ENCODE data around the gene PRR5L.

DNA sequence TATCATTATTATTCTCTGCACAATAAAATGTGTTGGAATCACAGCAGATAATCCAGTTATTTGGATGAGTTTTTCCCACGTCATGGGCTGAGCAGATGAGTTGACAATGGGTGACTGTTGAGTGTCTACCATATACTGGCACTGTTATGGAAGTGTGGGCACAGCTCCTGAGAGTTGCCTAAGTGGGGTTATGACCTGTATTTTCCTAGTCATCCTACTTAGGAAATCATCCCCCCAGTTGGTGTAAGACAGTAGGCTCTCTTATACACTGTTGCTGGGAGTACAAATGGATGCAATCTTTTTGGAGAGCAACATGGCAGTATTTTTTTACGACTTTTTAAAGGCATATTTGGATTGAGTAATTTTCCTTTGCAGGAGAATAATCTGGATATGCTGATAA, 147.6 kb downstream of the PRR5L start:
- TF ChIP-seq TAF1 (IDR thresholded peaks at IDR 0.05; ENCODE audit: borderline replicate concordance, insufficient read depth, low read length) (no peak), POLR2AphosphoS5 (IDR thresholded peaks at IDR 0.05; ENCODE audit: low read depth, low read length) (no peak), FOXP2 (optimal IDR thresholded peaks at IDR 0.05; ENCODE audit: borderline replicate concordance, extremely low read depth, extremely low read length, insufficient read depth) (no peak)
- TF ChIP-seq, protein P1, sequence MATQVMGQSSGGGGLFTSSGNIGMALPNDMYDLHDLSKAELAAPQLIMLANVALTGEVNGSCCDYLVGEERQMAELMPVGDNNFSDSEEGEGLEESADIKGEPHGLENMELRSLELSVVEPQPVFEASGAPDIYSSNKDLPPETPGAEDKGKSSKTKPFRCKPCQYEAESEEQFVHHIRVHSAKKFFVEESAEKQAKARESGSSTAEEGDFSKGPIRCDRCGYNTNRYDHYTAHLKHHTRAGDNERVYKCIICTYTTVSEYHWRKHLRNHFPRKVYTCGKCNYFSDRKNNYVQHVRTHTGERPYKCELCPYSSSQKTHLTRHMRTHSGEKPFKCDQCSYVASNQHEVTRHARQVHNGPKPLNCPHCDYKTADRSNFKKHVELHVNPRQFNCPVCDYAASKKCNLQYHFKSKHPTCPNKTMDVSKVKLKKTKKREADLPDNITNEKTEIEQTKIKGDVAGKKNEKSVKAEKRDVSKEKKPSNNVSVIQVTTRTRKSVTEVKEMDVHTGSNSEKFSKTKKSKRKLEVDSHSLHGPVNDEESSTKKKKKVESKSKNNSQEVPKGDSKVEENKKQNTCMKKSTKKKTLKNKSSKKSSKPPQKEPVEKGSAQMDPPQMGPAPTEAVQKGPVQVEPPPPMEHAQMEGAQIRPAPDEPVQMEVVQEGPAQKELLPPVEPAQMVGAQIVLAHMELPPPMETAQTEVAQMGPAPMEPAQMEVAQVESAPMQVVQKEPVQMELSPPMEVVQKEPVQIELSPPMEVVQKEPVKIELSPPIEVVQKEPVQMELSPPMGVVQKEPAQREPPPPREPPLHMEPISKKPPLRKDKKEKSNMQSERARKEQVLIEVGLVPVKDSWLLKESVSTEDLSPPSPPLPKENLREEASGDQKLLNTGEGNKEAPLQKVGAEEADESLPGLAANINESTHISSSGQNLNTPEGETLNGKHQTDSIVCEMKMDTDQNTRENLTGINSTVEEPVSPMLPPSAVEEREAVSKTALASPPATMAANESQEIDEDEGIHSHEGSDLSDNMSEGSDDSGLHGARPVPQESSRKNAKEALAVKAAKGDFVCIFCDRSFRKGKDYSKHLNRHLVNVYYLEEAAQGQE (IDR thresholded peaks at IDR 0.05; ENCODE audit: insufficient read depth in 1 of 2, low read depth in 2 of 2, low read length in 2 of 2) = no peak

Measured in PFSK-1 (cell line).